MG63 (cell line): Measurements from ENCODE around the gene CD8A. TPM values are rescaled to one million over a fixed set of nuclear protein-coding genes. Genes with fewer than 3 reads are reported as not detected.
A peak's percentile ranks its signal among the peaks of the same experiment; 100 is the strongest.
"Not testable (repeated sequence)": the region's sequence is repeated elsewhere in the genome, so short reads cannot be mapped to it uniquely, and the experiment has no call there.

Experiments used
- DNase-seq: peaks from one replicate; pipeline ENCODE4 v3.0.0-alpha.2; 2020
- H3K27me3 ChIP-seq: fragments of 250-450 bp; sonication (Bioruptor Pico); 2 replicates; pipeline ENCODE4 v1.5.1; 2020; ENCODE audit warnings: mild to moderate bottlenecking, moderate library complexity
- H3K36me3 ChIP-seq: fragments of 250-450 bp; sonication (Bioruptor Pico); 2 replicates; pipeline ENCODE4 v1.5.1; 2020; ENCODE audit warnings: mild to moderate bottlenecking, moderate library complexity
- H3K4me3 ChIP-seq: fragments of 250-450 bp; sonication (Bioruptor Pico); 2 replicates; pipeline ENCODE4 v1.5.1; 2020; ENCODE audit warnings: mild to moderate bottlenecking, moderate library complexity
- H3K9me3 ChIP-seq: fragments of 250-450 bp; sonication (Bioruptor Pico); 2 replicates; pipeline ENCODE4 v1.5.1; 2020; ENCODE audit warnings: mild to moderate bottlenecking, moderate library complexity
- total RNA-seq: library from RNA; depleted of rRNA; stranded (reverse); fragments of >200 nt; shearing (Covaris generic); gene quantifications from 2 replicates; pipeline ENCODE4 v1.2.3, GENCODE V29; 2014; ENCODE audit warnings: low replicate concordance; rRNA removed

Gene CD8A
- total RNA-seq, result not detected in 2 replicates

GRCh38 chr2:86790676-86791572 lies at the start of gene CD8A:
Gene CD8A (minus strand): TSS chr2:86790913. CDS start chr2:86790825, 88 bp downstream.
- DNase-seq, result no peak
- H3K27me3 ChIP-seq, result peaks cover 29% of the 10 kb centered on the region
- H3K4me3 ChIP-seq, result no peak within 1 kb of the TSS
- peaks cover under 1% of the 10 kb centered on the region; the same call in 1 of the 2 replicates for H3K9me3 ChIP-seq
- H3K36me3 ChIP-seq, result no peaks in the 10 kb centered on the region

GRCh38 chr2:86839871-86840548 lies 49.3 kb upstream of the CD8A start:
- DNase-seq, H3K27me3 ChIP-seq, H3K4me3 ChIP-seq, H3K9me3 ChIP-seq, H3K36me3 ChIP-seq: not testable (repeated sequence)

GRCh38 chr2:86839455-86839854 lies 48.7 kb upstream of the CD8A start:
- not testable (repeated sequence) for DNase-seq, H3K36me3 ChIP-seq, H3K4me3 ChIP-seq, H3K27me3 ChIP-seq, H3K9me3 ChIP-seq

- H3K36me3 ChIP-seq, DNase-seq, H3K4me3 ChIP-seq, H3K27me3 ChIP-seq, H3K9me3 ChIP-seq: not testable (repeated sequence)
These were observed 47.0 kb upstream of the CD8A start for GRCh38 chr2:86837714-86838113.

- not testable (repeated sequence) for H3K4me3 ChIP-seq
These were observed 46.4 kb upstream of the CD8A start for GRCh38 chr2:86836915-86837695.

GRCh38 chr2:86835548-86835889 lies 44.8 kb upstream of the CD8A start:
- H3K9me3 ChIP-seq, DNase-seq, H3K27me3 ChIP-seq, H3K4me3 ChIP-seq, H3K36me3 ChIP-seq: not testable (repeated sequence)

More at GRCh38 chr2:86836915-86837695, 46.4 kb upstream of the CD8A start:
- H3K36me3 ChIP-seq, H3K27me3 ChIP-seq, H3K9me3 ChIP-seq: not testable (repeated sequence)
- peak; percentile 80 for DNase-seq

GRCh38 chr2:86833315-86833714 lies 42.6 kb upstream of the CD8A start:
- DNase-seq, result no peak
- H3K9me3 ChIP-seq, result no peaks in the 10 kb centered on the region
- H3K27me3 ChIP-seq, result no peaks in the 10 kb centered on the region
- H3K36me3 ChIP-seq, result no peaks in the 10 kb centered on the region
- H3K4me3 ChIP-seq, result no peak overlapping the region

GRCh38 chr2:86832334-86833096 lies 41.8 kb upstream of the CD8A start:
- Histone ChIP-seq H3K9me3 (no peaks in the 10 kb centered on the region), H3K36me3 (no peaks in the 10 kb centered on the region), H3K27me3 (no peaks in the 10 kb centered on the region), H3K4me3 (no peak overlapping the region)
- no peak for DNase-seq

- H3K9me3 ChIP-seq, result no peaks in the 10 kb centered on the region
- no peaks in the 10 kb centered on the region for H3K27me3 ChIP-seq
- DNase-seq, result no peak
- H3K4me3 ChIP-seq, result 0 out of 2 replicates have a peak overlapping the region, but pooled peaks have one; percentile 7
- no peaks in the 10 kb centered on the region for H3K36me3 ChIP-seq
These were observed 40.8 kb upstream of the CD8A start for GRCh38 chr2:86831537-86831936.

- DNase-seq, result no peak
- Histone ChIP-seq H3K27me3 (no peaks in the 10 kb centered on the region), H3K9me3 (no peaks in the 10 kb centered on the region), H3K36me3 (no peaks in the 10 kb centered on the region), H3K4me3 (no peak overlapping the region)
These were observed 36.2 kb upstream of the CD8A start for GRCh38 chr2:86826951-86827350.

- Histone ChIP-seq H3K4me3 (no peak overlapping the region), H3K27me3 (no peaks in the 10 kb centered on the region), H3K36me3 (no peaks in the 10 kb centered on the region), H3K9me3 (no peaks in the 10 kb centered on the region)
- DNase-seq, result no peak
These were observed 35.1 kb upstream of the CD8A start for GRCh38 chr2:86825693-86826381.

- no peak overlapping the region for H3K4me3 ChIP-seq
- no peaks in the 10 kb centered on the region for H3K36me3 ChIP-seq
- no peaks in the 10 kb centered on the region for H3K9me3 ChIP-seq
- no peaks in the 10 kb centered on the region for H3K27me3 ChIP-seq
- no peak for DNase-seq
These were observed 34.5 kb upstream of the CD8A start for GRCh38 chr2:86825036-86825692.

GRCh38 chr2:86822668-86823345 lies 32.1 kb upstream of the CD8A start:
- Histone ChIP-seq H3K9me3 (no peaks in the 10 kb centered on the region; the same call in 1 of the 2 replicates), H3K36me3 (no peaks in the 10 kb centered on the region), H3K27me3 (no peaks in the 10 kb centered on the region), H3K4me3 (no peak overlapping the region)
- DNase-seq, result no peak

GRCh38 chr2:86821842-86822241 lies 31.1 kb upstream of the CD8A start:
- Histone ChIP-seq H3K36me3 (no peaks in the 10 kb centered on the region), H3K9me3 (no peaks in the 10 kb centered on the region; the same call in 1 of the 2 replicates), H3K4me3 (no peak overlapping the region), H3K27me3 (no peaks in the 10 kb centered on the region)
- DNase-seq, result no peak

- no peaks in the 10 kb centered on the region for H3K36me3 ChIP-seq
- H3K4me3 ChIP-seq, result no peak overlapping the region
- no peak for DNase-seq
- no peaks in the 10 kb centered on the region; the same call in 1 of the 2 replicates for H3K9me3 ChIP-seq
- no peaks in the 10 kb centered on the region for H3K27me3 ChIP-seq
These were observed 30.6 kb upstream of the CD8A start for GRCh38 chr2:86821306-86821705.
